ENCODE results near the gene FNDC3B.

- TF ChIP-seq CTCF (IDR thresholded peaks at IDR 0.05; ENCODE audit: insufficient read depth, low read length, poor library complexity, severe bottlenecking) (no peak), EZH2phosphoT487 (conservative IDR thresholded peaks at IDR 0.05; ENCODE audit: low read length) (no peak)
Observed at GRCh38 chr3:172153335-172153861, 114.0 kb downstream of the FNDC3B start.

Measured in SU-DHL-6 (cell line).